CD4-positive, alpha-beta T cell (primary cell): ENCODE measurements around the gene KRTCAP2. TPM values are rescaled to one million over a fixed set of nuclear protein-coding genes. Genes with fewer than 3 reads are reported as not detected.

Experiments
- ATAC-seq: fragments of 200-7000 bp; cut with Tn5 transposase; one replicate; pipeline ENCODE4 v1.10.0; 2022; ENCODE audit warnings: mild to moderate bottlenecking; ENCODE audit not compliant: poor library complexity
- CTCF ChIA-PET: fragments of 350-600 bp; sonication (Branson Sonifier 250); formaldehyde crosslinking; loops from one replicate; lab custom pipeline; 2021; ENCODE audit warnings: antibody characterized with exemption, inconsistent platforms; lab: Charles Lee
- POLR2A ChIA-PET: fragments of 350-600 bp; sonication (Branson Sonifier 250); formaldehyde crosslinking; loops from one replicate; lab custom pipeline; 2021; ENCODE audit warnings: antibody characterized with exemption, inconsistent platforms; lab: Charles Lee
- DNase-seq, 14 experiments: peaks; one replicate each; pipeline ENCODE4 v3.0.0-alpha.2; 2013 to 2020; ENCODE audit warnings: mixed read lengths in 2 of 14
- H3K27ac ChIP-seq, 2 donors: one replicate each; pipeline versions ENCODE4 v1.5.1 to v1.7.0; 2013; ENCODE audit warnings: low read length in 2 of 2, low read depth in 1 of 2, mild to moderate bottlenecking in 1 of 2
- H3K27me3 ChIP-seq, 2 experiments: 1 replicate in 1 of 2; 2 replicates in 1 of 2; pipeline versions ENCODE4 v1.6.1 to v1.7.0; 2013; ENCODE audit warnings: low read length in 2 of 2, control low read depth in 1 of 2, mild to moderate bottlenecking in 1 of 2, moderate library complexity in 1 of 2; ENCODE audit not compliant: insufficient read depth in 2 of 2, control insufficient read depth in 1 of 2
- H3K36me3 ChIP-seq: one replicate; pipeline ENCODE4 v1.6.1; 2013; ENCODE audit warnings: low read length, control low read depth; ENCODE audit not compliant: insufficient read depth
- H3K4me1 ChIP-seq: one replicate; pipeline ENCODE4 v1.6.1; 2013; ENCODE audit warnings: low read length, control low read depth; ENCODE audit not compliant: insufficient read depth
- H3K4me3 ChIP-seq: one replicate; pipeline ENCODE4 v1.5.1; 2013; ENCODE audit warnings: mild to moderate bottlenecking, low read length, moderate library complexity
- H3K9me3 ChIP-seq, 2 experiments: 1 replicate in 1 of 2; 2 replicates in 1 of 2; pipeline versions ENCODE4 v1.6.1 to v1.7.0; 2013; ENCODE audit warnings: low read length in 2 of 2, mild to moderate bottlenecking in 2 of 2, control low read depth in 1 of 2, moderate library complexity in 1 of 2; ENCODE audit not compliant: control insufficient read depth in 1 of 2, insufficient read depth in 1 of 2
- H3K27ac Mint-ChIP-seq: one replicate; pipeline ENCODE4 v1.8.0; 2020; ENCODE audit warnings: mixed read lengths
- H3K27me3 Mint-ChIP-seq: one replicate; pipeline ENCODE4 v1.8.0; 2021; ENCODE audit warnings: mixed read lengths
- H3K36me3 Mint-ChIP-seq: one replicate; pipeline ENCODE4 v1.8.0; 2021; ENCODE audit warnings: low read depth, mixed read lengths
- H3K4me1 Mint-ChIP-seq: one replicate; pipeline ENCODE4 v1.8.0; 2021; ENCODE audit warnings: low read depth, mixed read lengths
- H3K4me3 Mint-ChIP-seq: one replicate; pipeline ENCODE4 v1.8.0; 2020; ENCODE audit warnings: mild to moderate bottlenecking, mixed read lengths
- H3K9me3 Mint-ChIP-seq: one replicate; pipeline ENCODE4 v1.8.0; 2020; ENCODE audit warnings: mixed read lengths
- CTCF ChIP-seq: fragments of 200-600 bp; IDR thresholded peaks from one replicate; pipeline ENCODE4 v1.8.0; 2022; ENCODE audit warnings: antibody characterized with exemption, mild to moderate bottlenecking
- intact Hi-C, 2 experiments: fragments of 100-400 bp; cut with DNase I in 1 of 2; cut with micrococcal nuclease in 1 of 2; formaldehyde crosslinking; loops; one replicate each; pipeline versions ENCODE4 v1.15.1 to v1.9.0; 2023 to 2025; cut with DNase I, micrococcal nuclease
- total RNA-seq, 174 experiments: library from RNA in 2 of 174; stranded (reverse) in 2 of 174; gene quantifications; one replicate each; pipeline ENCODE4 v1.2.3 and lab custom pipeline; 2021 to 2026

The KRTCAP2 gene
- total RNA-seq, 2 experiments from 2014 or later = 77.8 TPM

- no peaks in the 10 kb centered on the region for H3K27me3 Mint-ChIP-seq
- no peak overlapping the region for H3K27ac Mint-ChIP-seq
- H3K4me1 Mint-ChIP-seq = peaks cover 6% of the 10 kb centered on the region
- Histone ChIP-seq H3K27me3 (no peaks in the 10 kb centered on the region), H3K4me3 (no peak overlapping the region), H3K4me1 (no peaks in the 10 kb centered on the region), H3K27ac (no peak overlapping the region), H3K36me3 (peaks cover 17% of the 10 kb centered on the region), H3K9me3 (no peaks in the 10 kb centered on the region)
- DNase-seq (no peak), ATAC-seq (no peak)
- ChIA-PET POLR2A (no interaction called here), CTCF (interaction anchor here (0.6 kb wide), 1 partner anchor 192 kb away, joined by 4 read pairs; no protein-coding TSS in a partner anchor)
- peaks cover 8% of the 10 kb centered on the region for H3K36me3 Mint-ChIP-seq
- H3K9me3 Mint-ChIP-seq = no peaks in the 10 kb centered on the region
- no peak overlapping the region for H3K4me3 Mint-ChIP-seq
- no peak for TF ChIP-seq CTCF
- intact Hi-C loops = no loop called here
Measured at GRCh38 chr1:155186067-155186793, 13.1 kb upstream of the KRTCAP2 start.

GRCh38 chr1:155185783-155186066 is 12.6 kb upstream of the KRTCAP2 start:
- H3K27ac Mint-ChIP-seq = no peak overlapping the region
- no peaks in the 10 kb centered on the region for H3K9me3 ChIP-seq
- no peak for ATAC-seq
- H3K4me3 Mint-ChIP-seq = no peak overlapping the region
- H3K27me3 Mint-ChIP-seq = no peaks in the 10 kb centered on the region
- no peak overlapping the region for H3K27ac ChIP-seq
- DNase-seq = no peak
- H3K9me3 Mint-ChIP-seq = no peaks in the 10 kb centered on the region
- H3K4me1 Mint-ChIP-seq = peaks cover 6% of the 10 kb centered on the region
- POLR2A ChIA-PET = no interaction called here
- CTCF ChIA-PET = no interaction called here
- H3K36me3 Mint-ChIP-seq = peaks cover 8% of the 10 kb centered on the region
- no peak for TF ChIP-seq CTCF
- peaks cover 18% of the 10 kb centered on the region for H3K36me3 ChIP-seq
- no peaks in the 10 kb centered on the region for H3K27me3 ChIP-seq
- H3K4me3 ChIP-seq = no peak overlapping the region
- H3K4me1 ChIP-seq = no peaks in the 10 kb centered on the region
- intact Hi-C loops = no loop called here

GRCh38 chr1:155184835-155185782 is 12.0 kb upstream of the KRTCAP2 start:
- H3K9me3 Mint-ChIP-seq = no peaks in the 10 kb centered on the region
- H3K9me3 ChIP-seq = no peaks in the 10 kb centered on the region
- H3K4me3 Mint-ChIP-seq = no peak overlapping the region
- H3K36me3 Mint-ChIP-seq = peaks cover 8% of the 10 kb centered on the region
- H3K4me3 ChIP-seq = no peak overlapping the region
- peaks cover 6% of the 10 kb centered on the region for H3K4me1 Mint-ChIP-seq
- intact Hi-C loops = no loop called here
- peaks cover 18% of the 10 kb centered on the region for H3K36me3 ChIP-seq
- ChIA-PET CTCF (no interaction called here), POLR2A (interaction anchor here (1.6 kb wide), 1 partner anchor 10 kb away, joined by 5 read pairs; no protein-coding TSS in a partner anchor)
- no peaks in the 10 kb centered on the region for H3K4me1 ChIP-seq
- H3K27me3 Mint-ChIP-seq = no peaks in the 10 kb centered on the region
- H3K27ac Mint-ChIP-seq = no peak overlapping the region
- H3K27me3 ChIP-seq = no peaks in the 10 kb centered on the region
- no peak for ATAC-seq
- DNase-seq = peak in 2 of 14 experiments; percentile 57 to 66
- H3K27ac ChIP-seq = no peak overlapping the region
- no peak for TF ChIP-seq CTCF
